ENCODE results near the gene WDR7.

DNA sequence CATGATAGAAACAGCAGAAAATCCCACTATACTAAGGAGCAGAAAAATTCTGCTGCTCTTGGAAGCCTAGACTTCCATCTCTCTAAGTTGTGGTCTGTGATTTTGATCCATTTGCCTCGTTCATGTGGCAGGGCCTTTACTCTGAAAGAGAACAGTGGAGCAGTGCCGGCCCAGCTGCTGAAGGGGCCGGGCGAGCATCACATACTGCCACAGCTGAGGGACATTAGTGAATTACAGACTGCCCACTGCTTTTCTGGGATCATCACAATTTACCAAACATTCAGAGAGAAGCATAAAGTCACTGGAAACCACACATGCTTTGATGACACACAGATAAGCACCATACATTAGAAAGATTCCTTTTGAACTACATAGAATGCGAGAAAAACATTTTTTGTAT, 278.7 kb downstream of the WDR7 start:
- TF ChIP-seq, protein P1, sequence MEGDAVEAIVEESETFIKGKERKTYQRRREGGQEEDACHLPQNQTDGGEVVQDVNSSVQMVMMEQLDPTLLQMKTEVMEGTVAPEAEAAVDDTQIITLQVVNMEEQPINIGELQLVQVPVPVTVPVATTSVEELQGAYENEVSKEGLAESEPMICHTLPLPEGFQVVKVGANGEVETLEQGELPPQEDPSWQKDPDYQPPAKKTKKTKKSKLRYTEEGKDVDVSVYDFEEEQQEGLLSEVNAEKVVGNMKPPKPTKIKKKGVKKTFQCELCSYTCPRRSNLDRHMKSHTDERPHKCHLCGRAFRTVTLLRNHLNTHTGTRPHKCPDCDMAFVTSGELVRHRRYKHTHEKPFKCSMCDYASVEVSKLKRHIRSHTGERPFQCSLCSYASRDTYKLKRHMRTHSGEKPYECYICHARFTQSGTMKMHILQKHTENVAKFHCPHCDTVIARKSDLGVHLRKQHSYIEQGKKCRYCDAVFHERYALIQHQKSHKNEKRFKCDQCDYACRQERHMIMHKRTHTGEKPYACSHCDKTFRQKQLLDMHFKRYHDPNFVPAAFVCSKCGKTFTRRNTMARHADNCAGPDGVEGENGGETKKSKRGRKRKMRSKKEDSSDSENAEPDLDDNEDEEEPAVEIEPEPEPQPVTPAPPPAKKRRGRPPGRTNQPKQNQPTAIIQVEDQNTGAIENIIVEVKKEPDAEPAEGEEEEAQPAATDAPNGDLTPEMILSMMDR (IDR thresholded peaks at IDR 0.05), result no peak
- no peak for TF ChIP-seq EP300 (IDR thresholded peaks at IDR 0.05)
